Esophagus (tissue), 2 donors: ENCODE results near the gene UNC13D. TPM values are rescaled to one million over a fixed set of nuclear protein-coding genes. Genes with fewer than 3 reads are reported as not detected.
"Not testable (repeated sequence)": the region's sequence is repeated elsewhere in the genome, so short reads cannot be mapped to it uniquely, and the experiment has no call there.

Source experiments
- H3K27ac ChIP-seq, 2 donors: one replicate each; pipeline ENCODE4 v1.5.1; 2013; ENCODE audit warnings: low read depth in 2 of 2, mild to moderate bottlenecking in 2 of 2, inconsistent platforms in 1 of 2, low read length in 1 of 2, moderate library complexity in 1 of 2
- H3K27me3 ChIP-seq, 2 donors: one replicate each; pipeline ENCODE4 v1.6.1; 2013; ENCODE audit warnings: low read length in 2 of 2, control low read depth in 1 of 2, mild to moderate bottlenecking in 1 of 2; ENCODE audit not compliant: insufficient read depth in 2 of 2, control insufficient read depth in 1 of 2
- H3K36me3 ChIP-seq, 2 donors: one replicate each; pipeline ENCODE4 v1.6.1; 2013; ENCODE audit warnings: low read length in 1 of 2; ENCODE audit not compliant: control insufficient read depth in 2 of 2, insufficient read depth in 2 of 2
- H3K4me1 ChIP-seq, 2 donors: one replicate each; pipeline ENCODE4 v1.6.1; 2013; ENCODE audit warnings: low read length in 1 of 2; ENCODE audit not compliant: control insufficient read depth in 2 of 2, insufficient read depth in 2 of 2
- H3K4me3 ChIP-seq, 2 donors: one replicate each; pipeline ENCODE4 v1.5.1; 2013; ENCODE audit warnings: low read length in 2 of 2, mild to moderate bottlenecking in 2 of 2, low read depth in 1 of 2, moderate library complexity in 1 of 2
- H3K9me3 ChIP-seq, 2 donors: one replicate each; pipeline ENCODE4 v1.6.1; 2013; ENCODE audit warnings: mild to moderate bottlenecking in 2 of 2, low read depth in 1 of 2, low read length in 1 of 2, moderate library complexity in 1 of 2; ENCODE audit not compliant: control insufficient read depth in 2 of 2, insufficient read depth in 1 of 2
- WGBS, 2 donors: extraction: QIAGEN DNeasy Blood & Tissue Kit; methylation state at CpG; one replicate each; pipeline ENCODE4 v1.1.7; 2013; 5-methylcytosine and 5-hydroxymethylcytosine counted together
- polyA plus RNA-seq, 2 donors: library from polyadenylated mRNA; stranded (reverse); fragments of 200-250 nt; gene quantifications; one replicate each; pipeline ENCODE4 v1.2.3, GENCODE V29; 2013
- donor health status: healthy with polysubstance abuse.
- donor health status: Bipolar disorder and iron deficiency.

Gene UNC13D
- polyA plus RNA-seq, 2 donors = 21.0 to 22.4 TPM

GRCh38 chr17:75778066-75778860 lies 65.9 kb downstream of the UNC13D start:
- peak overlapping the region; percentile 81 to 89 for H3K4me3 ChIP-seq
- H3K4me1 ChIP-seq, H3K27me3 ChIP-seq, H3K9me3 ChIP-seq: not testable (repeated sequence)
- peaks cover 2 to 15% of the 10 kb centered on the region in 2 donors for H3K36me3 ChIP-seq
- 0 to 1% methylated on average over 19 of the region's 19 CpGs for WGBS, 2 donors
- peak overlapping the region; percentile 99 to 100 for H3K27ac ChIP-seq

GRCh38 chr17:75777296-75777922 lies 66.8 kb downstream of the UNC13D start:
- Histone ChIP-seq H3K9me3 (no peaks in the 10 kb centered on the region), H3K27me3 (no peaks in the 10 kb centered on the region), H3K36me3 (peaks cover 2 to 15% of the 10 kb centered on the region in 2 donors), H3K27ac (peak overlapping the region in 1 of 2 donors; percentile 14), H3K4me3 (peak overlapping the region in 1 of 2 donors; percentile 81), H3K4me1 (peaks cover 2 to 4% of the 10 kb centered on the region in 2 donors)
- WGBS, 2 donors = 1 to 2% methylated on average over 2 of the region's 2 CpGs

Other genes with a start within 250 kb of the UNC13D start
- gene SMIM5, start 211.0 kb downstream of the UNC13D start, polyA plus RNA-seq = 10 to 100 TPM; 33.9 to 37.3 TPM
- gene RECQL5, start 177.2 kb downstream of the UNC13D start, polyA plus RNA-seq = 100 to 1,000 TPM in 1 of 2 donors, 10 to 100 TPM in 1; 46.9 to 136 TPM
- 10 to 100 TPM; 63.4 to 68.4 TPM for gene SAP30BP, start 177.1 kb downstream of the UNC13D start, polyA plus RNA-seq
- gene ITGB4, start 122.9 kb downstream of the UNC13D start, polyA plus RNA-seq = 10 to 100 TPM; 48.4 to 63.2 TPM
- gene GALK1, start 79.2 kb downstream of the UNC13D start, polyA plus RNA-seq = 10 to 100 TPM; 27.9 to 29.5 TPM
- 10 to 100 TPM; 18.2 to 26.3 TPM for gene UNK, start 59.6 kb downstream of the UNC13D start, polyA plus RNA-seq
- 10 to 100 TPM; 65.1 to 65.9 TPM for gene WBP2, start 10.9 kb upstream of the UNC13D start, polyA plus RNA-seq
- gene TRIM47, start 34.2 kb upstream of the UNC13D start, polyA plus RNA-seq = 10 to 100 TPM; 20.4 to 21.7 TPM
- 10 to 100 TPM in 1 of 2 donors, 1 to 10 TPM in 1; 9.8 to 19.8 TPM for gene TRIM65, start 52.5 kb upstream of the UNC13D start, polyA plus RNA-seq
- 10 to 100 TPM; 51.7 to 65.8 TPM for gene MRPL38, start 60.5 kb upstream of the UNC13D start, polyA plus RNA-seq
- 10 to 100 TPM in 1 of 2 donors, 1 to 10 TPM in 1; 8.7 to 33.7 TPM for gene FBF1, start 96.6 kb upstream of the UNC13D start, polyA plus RNA-seq
- gene ACOX1, start 134.8 kb upstream of the UNC13D start, polyA plus RNA-seq = 10 to 100 TPM; 22.7 to 37.4 TPM
- gene TEN1, start 134.8 kb upstream of the UNC13D start, polyA plus RNA-seq = 10 to 100 TPM; 42.7 to 43.7 TPM
- gene CDK3, start 156.5 kb upstream of the UNC13D start, polyA plus RNA-seq = 10 to 100 TPM in 1 of 2 donors, 1 to 10 TPM in 1; 6.5 to 16.2 TPM
- gene EVPL, start 182.9 kb upstream of the UNC13D start, polyA plus RNA-seq = 100 to 1,000 TPM; 229 to 425 TPM
- 10 to 100 TPM; 34.3 to 57.9 TPM for gene SRP68, start 228.1 kb upstream of the UNC13D start, polyA plus RNA-seq
- under 1 TPM; 0.53 to 1.00 TPM for gene GALR2, start 230.4 kb upstream of the UNC13D start, polyA plus RNA-seq
- 1 to 10 TPM; 1.2 to 2.3 TPM for gene ZACN, start 234.8 kb upstream of the UNC13D start, polyA plus RNA-seq